ENCODE data around the gene ZNF441.

DNA sequence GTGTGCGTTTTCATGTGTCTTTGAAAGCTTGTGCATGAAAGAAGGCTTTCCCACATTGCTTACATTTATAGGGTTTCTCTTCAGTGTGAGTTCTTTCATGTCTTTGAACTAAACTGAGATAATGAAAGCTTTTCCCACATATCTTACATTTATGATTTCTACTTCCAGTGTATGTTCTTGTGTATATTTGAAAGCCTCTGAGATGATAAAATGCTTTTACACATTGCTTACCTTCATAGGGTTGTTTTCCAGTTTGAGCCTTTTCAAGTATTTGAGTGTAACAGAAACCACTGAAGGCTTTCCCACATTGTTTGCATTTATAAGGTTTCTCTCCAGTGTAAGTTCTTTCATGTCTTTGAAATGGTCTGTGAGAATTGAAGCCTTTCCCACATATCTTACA lies 9.8 kb upstream of the ZNF441 start:
- TF ChIP-seq, protein P1, sequence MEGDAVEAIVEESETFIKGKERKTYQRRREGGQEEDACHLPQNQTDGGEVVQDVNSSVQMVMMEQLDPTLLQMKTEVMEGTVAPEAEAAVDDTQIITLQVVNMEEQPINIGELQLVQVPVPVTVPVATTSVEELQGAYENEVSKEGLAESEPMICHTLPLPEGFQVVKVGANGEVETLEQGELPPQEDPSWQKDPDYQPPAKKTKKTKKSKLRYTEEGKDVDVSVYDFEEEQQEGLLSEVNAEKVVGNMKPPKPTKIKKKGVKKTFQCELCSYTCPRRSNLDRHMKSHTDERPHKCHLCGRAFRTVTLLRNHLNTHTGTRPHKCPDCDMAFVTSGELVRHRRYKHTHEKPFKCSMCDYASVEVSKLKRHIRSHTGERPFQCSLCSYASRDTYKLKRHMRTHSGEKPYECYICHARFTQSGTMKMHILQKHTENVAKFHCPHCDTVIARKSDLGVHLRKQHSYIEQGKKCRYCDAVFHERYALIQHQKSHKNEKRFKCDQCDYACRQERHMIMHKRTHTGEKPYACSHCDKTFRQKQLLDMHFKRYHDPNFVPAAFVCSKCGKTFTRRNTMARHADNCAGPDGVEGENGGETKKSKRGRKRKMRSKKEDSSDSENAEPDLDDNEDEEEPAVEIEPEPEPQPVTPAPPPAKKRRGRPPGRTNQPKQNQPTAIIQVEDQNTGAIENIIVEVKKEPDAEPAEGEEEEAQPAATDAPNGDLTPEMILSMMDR (IDR thresholded peaks at IDR 0.05) = no peak
- TF ChIP-seq POLR2AphosphoS5 (IDR thresholded peaks at IDR 0.05) (no peak), POLR2A (IDR thresholded peaks at IDR 0.05) (no peak), EP300 (IDR thresholded peaks at IDR 0.05; ENCODE audit: low read depth) (no peak)
